Endothelial cell of umbilical vein (primary cell): ENCODE data around the gene TSPOAP1.

Experiments
- JUN ChIP-seq: IDR thresholded peaks from 2 replicates; pipeline ENCODE4 v1.6.1; 2011; ENCODE audit warnings: borderline replicate concordance, low read depth; ENCODE audit not compliant: insufficient read length, insufficient read depth
- MAX ChIP-seq: IDR thresholded peaks from 2 replicates; pipeline ENCODE4 v1.6.1; 2011; ENCODE audit not compliant: insufficient read depth, insufficient read length

GRCh38 chr17:58362368-58363014, 33.9 kb upstream of the TSPOAP1 start:
- TF ChIP-seq JUN = no peak
- no peak for TF ChIP-seq MAX
